Measurements from ENCODE around the gene TBX3. TPM values are rescaled to one million over a fixed set of nuclear protein-coding genes. Genes with fewer than 3 reads are reported as not detected.
A peak's percentile ranks its signal among the peaks of the same experiment; 100 is the strongest.

Gene TBX3
- polyA plus RNA-seq, 4 donors, result 18.8 to 104 (median 61.3) TPM

DNA sequence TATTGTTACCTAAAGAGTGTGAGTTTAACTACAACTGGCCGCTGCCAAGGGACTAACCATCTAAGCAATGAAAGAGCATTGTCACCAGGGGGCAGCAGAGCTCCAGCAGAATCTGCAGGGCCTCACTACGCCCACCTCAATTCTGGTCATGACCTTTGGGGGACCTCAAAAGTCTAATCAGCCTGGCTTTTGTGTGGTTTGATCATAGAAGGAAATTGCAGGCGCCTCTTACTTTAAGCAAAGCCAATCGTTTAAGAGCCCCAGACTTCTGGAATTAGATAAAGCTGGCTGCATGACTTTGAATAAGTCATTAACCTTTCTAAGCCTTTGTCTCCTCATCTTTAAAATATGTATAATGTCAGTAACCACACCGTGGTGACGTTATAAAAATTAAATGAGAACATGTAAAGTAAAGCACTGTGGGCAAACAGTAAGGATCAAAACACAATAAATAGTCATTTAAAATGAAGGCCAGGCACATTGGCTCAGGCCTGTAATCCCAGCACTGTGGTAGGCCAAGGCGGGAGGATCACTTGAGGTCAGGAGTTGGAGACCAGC lies 58.6 kb downstream of the TBX3 start:
- Histone ChIP-seq H3K9me3 (ENCODE audit: control insufficient read depth in 2 of 2, insufficient read depth in 1 of 2, low read depth in 1 of 2, low read length in 1 of 2) (no peaks in the 10 kb centered on the region), H3K27me3 (ENCODE audit: control insufficient read depth in 3 of 3, insufficient read depth in 3 of 3, low read length in 3 of 3) (peaks cover 0 to 3% (median 0%) of the 10 kb centered on the region in 3 donors), H3K4me3 (ENCODE audit: low read depth in 1 of 3, low read length in 3 of 3) (no peak overlapping the region), H3K4me1 (ENCODE audit: control insufficient read depth in 3 of 3, insufficient read depth in 2 of 3, low read depth in 1 of 3, low read length in 2 of 3) (no peaks in the 10 kb centered on the region), H3K27ac (ENCODE audit: low read depth in 1 of 3, low read length in 2 of 3) (no peak overlapping the region), H3K36me3 (ENCODE audit: control insufficient read depth in 3 of 3, insufficient read depth in 2 of 3, low read depth in 1 of 3, low read length in 3 of 3) (no peaks in the 10 kb centered on the region)
- DNase-seq (peak; percentile 46 to 62), FAIRE-seq (no peak)
- WGBS, 3 donors, result 30 to 35% (median 34%) methylated on average over 7 of the region's 7 CpGs

DNA sequence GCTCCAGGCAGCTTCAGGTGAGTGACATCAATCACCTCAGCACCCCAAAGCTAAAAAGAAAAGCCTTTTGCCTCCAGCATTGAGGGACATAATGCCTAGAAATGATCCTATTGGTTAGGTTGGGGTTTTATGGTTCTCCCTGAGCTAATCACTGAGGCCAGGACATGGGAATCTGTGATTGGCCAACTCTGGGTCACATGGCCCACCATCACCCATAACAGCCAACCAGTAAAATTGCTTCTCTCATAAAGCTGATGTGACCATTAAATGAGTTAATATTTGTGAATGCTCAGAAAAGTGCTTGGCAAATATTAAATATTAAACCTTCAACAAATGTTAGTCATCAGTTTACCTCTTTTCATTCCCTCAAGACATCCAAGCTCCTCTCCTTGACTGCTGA lies 60.2 kb downstream of the TBX3 start:
- DNase-seq, result no peak
- Histone ChIP-seq H3K36me3 (ENCODE audit: control insufficient read depth in 3 of 3, insufficient read depth in 2 of 3, low read depth in 1 of 3, low read length in 3 of 3) (no peaks in the 10 kb centered on the region), H3K27me3 (ENCODE audit: control insufficient read depth in 3 of 3, insufficient read depth in 3 of 3, low read length in 3 of 3) (peaks cover 0 to 2% (median 0%) of the 10 kb centered on the region in 3 donors), H3K4me1 (ENCODE audit: control insufficient read depth in 3 of 3, insufficient read depth in 2 of 3, low read depth in 1 of 3, low read length in 2 of 3) (no peaks in the 10 kb centered on the region), H3K27ac (ENCODE audit: low read depth in 1 of 3, low read length in 2 of 3) (no peak overlapping the region), H3K9me3 (ENCODE audit: control insufficient read depth in 2 of 2, insufficient read depth in 1 of 2, low read depth in 1 of 2, low read length in 1 of 2) (no peaks in the 10 kb centered on the region), H3K4me3 (ENCODE audit: low read depth in 1 of 3, low read length in 3 of 3) (no peak overlapping the region)
- no peak for FAIRE-seq

All from small intestine (tissue), 7 donors.